Measurements from ENCODE around the gene GOLGA8B.

Gene GOLGA8B

GRCh38 chr15:34613301-34613700 lies 29.9 kb upstream of the GOLGA8B start:
- Histone ChIP-seq H3K4me3 (ENCODE audit: low read depth in 1 of 2, low read length in 2 of 2) (no peak overlapping the region), H3K9me3 (ENCODE audit: low read length) (no peaks in the 10 kb centered on the region), H3K27me3 (ENCODE audit: control insufficient read depth in 1 of 2, insufficient read depth in 2 of 2, low read length in 2 of 2) (no peaks in the 10 kb centered on the region), H3K27ac (ENCODE audit: low read depth, low read length) (no peak overlapping the region), H3K9ac (ENCODE audit: low read length) (no peak overlapping the region), H3K4me1 (ENCODE audit: insufficient read depth, low read length) (peaks cover 14% of the 10 kb centered on the region), H3K36me3 (ENCODE audit: insufficient read depth, low read length) (no peaks in the 10 kb centered on the region)

DNA sequence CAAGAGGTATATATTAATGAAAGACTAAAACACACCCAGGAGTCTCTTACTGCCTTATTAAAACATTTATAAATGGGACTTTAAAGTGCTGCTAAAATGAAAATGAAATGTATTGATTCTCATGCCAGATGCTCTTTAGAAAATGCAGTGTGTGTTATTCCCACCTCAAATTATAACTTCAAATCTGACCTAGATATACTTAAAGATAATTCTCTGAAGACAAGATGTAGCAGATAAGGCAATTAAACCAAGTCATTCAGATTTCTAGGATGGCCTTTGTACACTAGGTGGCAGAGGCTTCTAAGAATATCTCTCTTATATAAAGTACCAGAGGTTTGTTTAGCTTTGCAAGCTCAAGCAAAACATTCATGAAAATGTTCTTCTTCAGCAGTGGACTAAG lies 26.9 kb upstream of the GOLGA8B start:
- no peaks in the 10 kb centered on the region for H3K9me3 ChIP-seq (ENCODE audit: low read length)
- H3K9ac ChIP-seq (ENCODE audit: low read length), result no peak overlapping the region
- H3K27ac ChIP-seq (ENCODE audit: low read depth, low read length), result no peak overlapping the region
- no peaks in the 10 kb centered on the region for H3K4me1 ChIP-seq (ENCODE audit: insufficient read depth, low read length)
- H3K36me3 ChIP-seq (ENCODE audit: insufficient read depth, low read length), result no peaks in the 10 kb centered on the region
- no peak overlapping the region for H3K4me3 ChIP-seq (ENCODE audit: low read depth in 1 of 2, low read length in 2 of 2)
- no peaks in the 10 kb centered on the region for H3K27me3 ChIP-seq (ENCODE audit: control insufficient read depth in 1 of 2, insufficient read depth in 2 of 2, low read length in 2 of 2)

GRCh38 chr15:34609102-34610057 lies 25.9 kb upstream of the GOLGA8B start:
- Histone ChIP-seq H3K9me3 (ENCODE audit: low read length) (no peaks in the 10 kb centered on the region), H3K4me1 (ENCODE audit: insufficient read depth, low read length) (no peaks in the 10 kb centered on the region), H3K27ac (ENCODE audit: low read depth, low read length) (no peak overlapping the region), H3K27me3 (ENCODE audit: control insufficient read depth in 1 of 2, insufficient read depth in 2 of 2, low read length in 2 of 2) (no peaks in the 10 kb centered on the region), H3K9ac (ENCODE audit: low read length) (no peak overlapping the region), H3K4me3 (ENCODE audit: low read depth in 1 of 2, low read length in 2 of 2) (no peak overlapping the region), H3K36me3 (ENCODE audit: insufficient read depth, low read length) (no peaks in the 10 kb centered on the region)

DNA sequence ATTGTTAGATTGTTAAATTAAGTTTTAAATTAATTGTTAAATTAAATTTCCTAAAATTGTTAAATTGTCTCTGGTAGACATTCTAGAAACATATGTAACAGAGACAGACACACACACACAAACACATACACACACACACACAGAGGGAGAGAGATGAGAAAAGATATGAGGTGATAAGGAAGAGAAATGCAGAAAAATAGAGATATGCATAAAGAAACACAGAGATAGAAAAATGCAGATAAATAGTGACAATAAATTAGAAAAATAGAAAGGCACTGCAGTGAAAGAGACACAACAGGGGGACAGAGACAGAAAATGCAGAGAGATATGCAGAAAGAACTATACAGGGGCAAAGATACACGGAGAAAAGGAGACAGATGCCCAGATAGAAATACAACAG lies 25.1 kb upstream of the GOLGA8B start:
- Histone ChIP-seq H3K9me3 (ENCODE audit: low read length) (no peaks in the 10 kb centered on the region), H3K4me3 (ENCODE audit: low read depth in 1 of 2, low read length in 2 of 2) (no peak overlapping the region), H3K27ac (ENCODE audit: low read depth, low read length) (no peak overlapping the region), H3K36me3 (ENCODE audit: insufficient read depth, low read length) (no peaks in the 10 kb centered on the region), H3K9ac (ENCODE audit: low read length) (no peak overlapping the region), H3K27me3 (ENCODE audit: control insufficient read depth in 1 of 2, insufficient read depth in 2 of 2, low read length in 2 of 2) (no peaks in the 10 kb centered on the region), H3K4me1 (ENCODE audit: insufficient read depth, low read length) (no peaks in the 10 kb centered on the region)

DNA sequence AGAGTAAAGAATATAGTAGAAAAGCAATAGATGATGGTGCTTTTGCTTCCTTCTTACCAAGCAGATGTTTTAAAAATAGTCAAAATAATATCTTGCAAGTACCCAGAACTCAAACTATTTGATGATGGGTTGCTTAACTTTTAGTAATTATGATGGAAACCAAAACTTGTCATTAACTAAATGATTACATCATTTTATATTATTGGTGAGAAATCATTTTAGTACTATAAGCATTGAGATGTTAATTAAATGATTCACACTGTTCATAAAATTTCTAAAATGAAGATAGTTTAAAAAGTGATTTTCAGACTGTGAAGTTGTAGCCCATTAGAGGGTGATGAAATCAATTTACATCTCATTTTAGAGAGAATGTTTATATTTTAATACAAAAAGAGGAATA lies 24.4 kb upstream of the GOLGA8B start:
- Histone ChIP-seq H3K9ac (ENCODE audit: low read length) (no peak overlapping the region), H3K27ac (ENCODE audit: low read depth, low read length) (no peak overlapping the region), H3K36me3 (ENCODE audit: insufficient read depth, low read length) (no peaks in the 10 kb centered on the region), H3K9me3 (ENCODE audit: low read length) (no peaks in the 10 kb centered on the region), H3K4me1 (ENCODE audit: insufficient read depth, low read length) (no peaks in the 10 kb centered on the region), H3K27me3 (ENCODE audit: control insufficient read depth in 1 of 2, insufficient read depth in 2 of 2, low read length in 2 of 2) (no peaks in the 10 kb centered on the region), H3K4me3 (ENCODE audit: low read depth in 1 of 2, low read length in 2 of 2) (no peak overlapping the region)

DNA sequence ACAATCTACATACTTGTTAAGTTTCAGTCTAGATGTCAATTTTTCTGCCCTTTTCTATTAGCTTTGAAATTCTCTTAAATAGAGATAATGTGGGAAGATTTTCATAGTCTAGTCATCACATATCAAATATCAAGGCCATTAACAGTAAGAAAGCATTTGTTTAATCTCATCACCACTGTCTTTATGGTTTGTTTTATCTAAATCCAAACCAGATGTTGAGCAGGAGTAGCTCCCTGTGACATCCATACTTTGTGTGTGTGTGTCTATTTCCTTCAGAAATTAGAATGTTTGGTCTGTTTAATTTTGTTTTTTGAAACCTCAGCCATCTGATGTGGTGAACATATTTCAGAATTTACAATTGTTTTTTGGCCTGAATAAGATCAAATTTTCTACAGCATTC lies 23.1 kb upstream of the GOLGA8B start:
- H3K9me3 ChIP-seq (ENCODE audit: low read length), result no peaks in the 10 kb centered on the region
- H3K27me3 ChIP-seq (ENCODE audit: control insufficient read depth in 1 of 2, insufficient read depth in 2 of 2, low read length in 2 of 2), result no peaks in the 10 kb centered on the region
- no peak overlapping the region for H3K4me3 ChIP-seq (ENCODE audit: low read depth in 1 of 2, low read length in 2 of 2)
- H3K27ac ChIP-seq (ENCODE audit: low read depth, low read length), result no peak overlapping the region
- H3K36me3 ChIP-seq (ENCODE audit: insufficient read depth, low read length), result no peaks in the 10 kb centered on the region
- H3K9ac ChIP-seq (ENCODE audit: low read length), result no peak overlapping the region
- no peaks in the 10 kb centered on the region for H3K4me1 ChIP-seq (ENCODE audit: insufficient read depth, low read length)

GRCh38 chr15:34606131-34606530 lies 22.7 kb upstream of the GOLGA8B start:
- Histone ChIP-seq H3K4me3 (ENCODE audit: low read depth in 1 of 2, low read length in 2 of 2) (no peak overlapping the region), H3K27ac (ENCODE audit: low read depth, low read length) (no peak overlapping the region), H3K4me1 (ENCODE audit: insufficient read depth, low read length) (no peaks in the 10 kb centered on the region), H3K9me3 (ENCODE audit: low read length) (no peaks in the 10 kb centered on the region), H3K36me3 (ENCODE audit: insufficient read depth, low read length) (no peaks in the 10 kb centered on the region), H3K27me3 (ENCODE audit: control insufficient read depth in 1 of 2, insufficient read depth in 2 of 2, low read length in 2 of 2) (no peaks in the 10 kb centered on the region), H3K9ac (ENCODE audit: low read length) (no peak overlapping the region)

DNA sequence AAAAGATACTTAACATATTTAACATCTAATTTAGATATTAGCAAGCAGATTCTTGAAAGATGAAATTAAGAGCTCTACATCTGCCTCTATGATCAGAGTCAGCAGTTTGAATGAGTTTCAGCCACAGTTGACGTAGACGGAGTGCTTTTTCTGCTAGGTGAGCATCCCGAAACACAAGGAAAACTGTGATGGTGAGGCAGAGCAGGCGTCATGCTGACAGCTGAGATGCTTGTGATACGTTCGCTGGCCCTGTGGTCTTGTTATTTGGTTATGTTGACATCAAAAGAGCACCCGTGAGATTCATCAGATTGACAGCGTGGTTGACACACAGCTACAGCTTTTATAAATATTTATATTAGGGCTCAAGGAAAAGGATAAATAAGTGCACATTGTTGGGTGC lies 19.6 kb upstream of the GOLGA8B start:
- H3K9ac ChIP-seq (ENCODE audit: low read length), result no peak overlapping the region
- no peak overlapping the region for H3K4me3 ChIP-seq (ENCODE audit: low read depth in 1 of 2, low read length in 2 of 2)
- no peak overlapping the region for H3K27ac ChIP-seq (ENCODE audit: low read depth, low read length)
- no peaks in the 10 kb centered on the region for H3K4me1 ChIP-seq (ENCODE audit: insufficient read depth, low read length)
- no peaks in the 10 kb centered on the region for H3K9me3 ChIP-seq (ENCODE audit: low read length)
- no peaks in the 10 kb centered on the region for H3K27me3 ChIP-seq (ENCODE audit: control insufficient read depth in 1 of 2, insufficient read depth in 2 of 2, low read length in 2 of 2)
- H3K36me3 ChIP-seq (ENCODE audit: insufficient read depth, low read length), result no peaks in the 10 kb centered on the region

GRCh38 chr15:34600923-34601322 lies 17.5 kb upstream of the GOLGA8B start:
- H3K27me3 ChIP-seq (ENCODE audit: control insufficient read depth in 1 of 2, insufficient read depth in 2 of 2, low read length in 2 of 2), result no peaks in the 10 kb centered on the region

DNA sequence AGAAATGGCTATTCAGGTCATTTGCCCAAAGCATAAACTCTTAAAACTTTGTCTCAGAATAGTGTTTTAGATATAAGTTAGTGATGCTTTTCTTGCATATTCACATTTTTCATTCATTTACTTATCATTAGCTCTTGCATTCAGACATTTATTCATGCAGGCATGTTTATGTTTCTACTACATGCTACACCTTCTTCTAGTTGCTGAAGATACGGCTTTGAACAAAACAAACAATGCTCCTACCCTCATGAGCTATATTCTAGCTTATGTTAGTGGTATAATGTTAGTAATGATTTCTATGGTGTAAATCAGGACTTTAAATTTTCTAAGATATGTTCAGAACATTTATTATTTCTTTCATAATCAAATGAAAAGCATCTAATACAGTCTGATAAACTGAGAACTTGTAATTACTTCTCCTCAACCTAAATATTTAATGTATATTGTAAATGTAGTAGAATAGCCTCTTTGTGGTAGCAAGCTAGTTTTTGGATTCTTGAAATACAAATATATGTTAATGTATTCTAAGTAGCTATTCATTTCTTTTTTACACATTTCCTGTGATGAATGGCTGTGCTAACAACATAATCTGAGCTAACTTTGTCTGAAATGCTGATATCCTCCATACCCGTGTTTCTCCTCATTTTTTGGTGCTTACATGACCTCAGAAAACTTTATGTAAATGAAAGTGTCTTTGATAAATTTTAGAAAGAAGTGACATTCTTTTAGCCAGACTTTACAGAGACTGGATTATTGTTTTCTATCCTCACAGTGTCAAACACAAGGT lies 15.5 kb upstream of the GOLGA8B start:
- H3K9ac ChIP-seq (ENCODE audit: low read length), result no peak overlapping the region
- H3K4me1 ChIP-seq (ENCODE audit: insufficient read depth, low read length), result no peaks in the 10 kb centered on the region
- no peak overlapping the region for H3K27ac ChIP-seq (ENCODE audit: low read depth, low read length)
- H3K27me3 ChIP-seq (ENCODE audit: control insufficient read depth in 1 of 2, insufficient read depth in 2 of 2, low read length in 2 of 2), result no peaks in the 10 kb centered on the region
- no peak overlapping the region for H3K4me3 ChIP-seq (ENCODE audit: low read depth in 1 of 2, low read length in 2 of 2)
- no peaks in the 10 kb centered on the region for H3K36me3 ChIP-seq (ENCODE audit: insufficient read depth, low read length)
- no peaks in the 10 kb centered on the region for H3K9me3 ChIP-seq (ENCODE audit: low read length)

More at GRCh38 chr15:34600923-34601322, 17.5 kb upstream of the GOLGA8B start:
- Histone ChIP-seq H3K36me3 (ENCODE audit: insufficient read depth, low read length) (no peaks in the 10 kb centered on the region), H3K27ac (ENCODE audit: low read depth, low read length) (no peak overlapping the region), H3K4me3 (ENCODE audit: low read depth in 1 of 2, low read length in 2 of 2) (no peak overlapping the region), H3K4me1 (ENCODE audit: insufficient read depth, low read length) (no peaks in the 10 kb centered on the region), H3K9me3 (ENCODE audit: low read length) (no peaks in the 10 kb centered on the region), H3K9ac (ENCODE audit: low read length) (no peak overlapping the region)

DNA sequence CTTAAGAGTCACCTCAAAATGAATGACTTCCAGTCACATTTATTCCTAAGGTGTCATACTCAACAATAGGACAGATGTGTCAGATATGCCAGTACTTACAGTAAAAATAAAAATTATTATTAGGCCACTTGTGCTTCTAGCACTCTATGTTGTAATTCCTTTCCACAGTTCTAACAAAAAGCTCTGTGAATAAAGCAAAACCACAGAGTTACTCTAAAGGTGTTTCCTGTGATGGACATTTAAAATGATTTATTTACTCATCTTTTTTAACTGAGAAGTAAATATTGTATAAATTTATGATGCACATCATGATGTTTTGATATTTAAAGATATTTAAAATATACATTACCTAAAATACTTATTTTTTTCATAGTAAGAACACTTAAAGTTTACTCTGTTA lies 13.9 kb upstream of the GOLGA8B start:
- H3K9ac ChIP-seq (ENCODE audit: low read length), result no peak overlapping the region
- H3K27ac ChIP-seq (ENCODE audit: low read depth, low read length), result no peak overlapping the region
- no peaks in the 10 kb centered on the region for H3K9me3 ChIP-seq (ENCODE audit: low read length)
- no peaks in the 10 kb centered on the region for H3K4me1 ChIP-seq (ENCODE audit: insufficient read depth, low read length)
- no peak overlapping the region for H3K4me3 ChIP-seq (ENCODE audit: low read depth in 1 of 2, low read length in 2 of 2)
- H3K36me3 ChIP-seq (ENCODE audit: insufficient read depth, low read length), result no peaks in the 10 kb centered on the region
- H3K27me3 ChIP-seq (ENCODE audit: control insufficient read depth in 1 of 2, insufficient read depth in 2 of 2, low read length in 2 of 2), result no peaks in the 10 kb centered on the region

All from muscle layer of colon (tissue), 2 donors.